ENCODE data around the gene PICK1.

The PICK1 gene

DNA sequence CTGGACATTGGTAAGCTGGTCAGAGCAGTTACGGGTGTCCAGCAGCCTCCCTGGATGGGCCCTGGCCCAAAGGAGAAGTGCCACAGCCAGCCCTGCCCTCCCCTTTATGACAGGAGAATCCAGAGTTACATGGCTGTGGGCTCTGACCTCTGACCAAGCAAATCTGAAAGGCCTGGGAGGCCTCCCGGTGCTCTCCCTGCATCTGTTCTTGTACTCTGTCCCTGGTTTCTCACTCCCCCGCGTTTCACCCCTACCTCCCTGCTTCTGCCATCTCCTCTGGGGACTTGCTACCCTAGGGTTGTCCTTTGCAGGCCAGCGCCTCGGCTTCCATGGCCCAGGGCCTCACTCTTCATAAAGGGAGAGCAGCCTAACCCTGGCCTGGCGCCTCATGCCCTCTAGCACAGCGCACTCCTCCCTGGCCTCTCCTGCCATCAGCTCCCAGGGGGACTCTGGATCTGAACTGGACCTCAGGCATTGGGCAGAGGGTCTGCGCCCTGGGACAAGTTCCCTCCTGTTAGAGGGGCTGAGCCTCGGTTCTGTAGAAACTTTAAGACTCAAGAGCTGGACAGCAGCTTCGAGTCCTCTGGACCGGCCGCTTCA is 10.7 kb downstream of the PICK1 start:
- DNase-seq = no peak
- no peaks in the 10 kb centered on the region for H3K79me2 ChIP-seq (ENCODE audit: control insufficient read depth, insufficient read depth, low read length)
- no peak overlapping the region for H3K27ac ChIP-seq (ENCODE audit: low read depth, low read length)
- no peak overlapping the region for H2BK120ac ChIP-seq (ENCODE audit: low read depth, low read length)
- H3K56ac ChIP-seq (ENCODE audit: low read length) = no peak overlapping the region
- H4K5ac ChIP-seq (ENCODE audit: low read length) = no peak overlapping the region
- no peak overlapping the region for H3K4me3 ChIP-seq (ENCODE audit: low read length)
- no peak overlapping the region for H3K4me2 ChIP-seq (ENCODE audit: low read length)
- no peak overlapping the region for H3K18ac ChIP-seq (ENCODE audit: low read length)
- no peak overlapping the region for H3K9ac ChIP-seq (ENCODE audit: low read length)
- no peak overlapping the region for H2AK5ac ChIP-seq (ENCODE audit: low read length)
- no peaks in the 10 kb centered on the region for H3K27me3 ChIP-seq (ENCODE audit: insufficient read depth, low read length, poor library complexity)
- no peaks in the 10 kb centered on the region for H3K79me1 ChIP-seq (ENCODE audit: low read length)
- no peak overlapping the region for H3K4ac ChIP-seq (ENCODE audit: low read depth, low read length)
- H3K23ac ChIP-seq (ENCODE audit: low read length) = no peak overlapping the region
- no peaks in the 10 kb centered on the region for H3K4me1 ChIP-seq (ENCODE audit: control insufficient read depth, low read depth, low read length)
- no peak overlapping the region for H2BK5ac ChIP-seq (ENCODE audit: low read length)
- no CpG with 5 or more reads among the region's 13 CpGs for WGBS (ENCODE audit: extremely low coverage, insufficient coverage, low lambda C conversion rate)
- peaks cover 3% of the 10 kb centered on the region for H3K36me3 ChIP-seq (ENCODE audit: control insufficient read depth, insufficient read depth, low read length)
- H2BK15ac ChIP-seq (replicated peaks; ENCODE audit: low read depth) = no peak overlapping the region
- H4K8ac ChIP-seq (ENCODE audit: low read depth, low read length) = no peak overlapping the region

DNA sequence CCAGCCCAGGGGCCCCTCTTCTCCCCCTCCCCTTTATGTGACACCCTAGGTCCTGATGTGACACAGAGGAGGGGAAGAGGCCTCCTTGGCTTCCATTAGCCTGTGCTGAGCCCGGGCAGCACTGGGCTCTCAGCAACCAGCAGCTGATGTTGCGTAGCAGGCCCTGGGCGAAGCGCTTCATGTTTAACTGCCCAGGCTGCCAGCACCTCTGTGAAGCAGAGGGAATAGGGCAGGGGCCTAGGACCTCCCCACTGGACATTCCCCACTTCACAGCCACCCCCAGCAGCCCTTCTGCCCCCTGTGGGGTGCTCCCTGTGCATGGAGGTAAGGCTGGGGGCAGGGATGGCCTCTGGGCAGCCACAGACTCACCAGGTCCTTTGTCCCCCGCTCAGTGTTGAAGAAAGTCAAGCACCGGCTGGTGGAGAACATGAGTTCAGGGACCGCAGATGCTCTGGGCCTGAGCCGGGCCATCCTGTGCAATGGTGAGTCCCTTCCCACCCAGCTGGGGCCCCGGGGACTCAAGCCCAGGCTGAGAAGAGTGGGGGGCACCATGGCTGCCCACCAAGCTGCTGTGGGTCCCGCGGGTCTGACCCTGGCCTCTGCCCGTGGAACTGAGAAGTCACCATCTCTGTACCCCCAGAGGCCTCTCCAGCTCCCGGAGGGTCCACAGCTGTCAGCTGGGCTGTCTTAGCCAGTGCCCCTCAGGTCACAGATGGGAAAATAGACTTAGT is 11.6 kb downstream of the PICK1 start:
- H4K8ac ChIP-seq (ENCODE audit: low read depth, low read length) = no peak overlapping the region
- H3K36me3 ChIP-seq (ENCODE audit: control insufficient read depth, insufficient read depth, low read length) = peaks cover 3% of the 10 kb centered on the region

DNA sequence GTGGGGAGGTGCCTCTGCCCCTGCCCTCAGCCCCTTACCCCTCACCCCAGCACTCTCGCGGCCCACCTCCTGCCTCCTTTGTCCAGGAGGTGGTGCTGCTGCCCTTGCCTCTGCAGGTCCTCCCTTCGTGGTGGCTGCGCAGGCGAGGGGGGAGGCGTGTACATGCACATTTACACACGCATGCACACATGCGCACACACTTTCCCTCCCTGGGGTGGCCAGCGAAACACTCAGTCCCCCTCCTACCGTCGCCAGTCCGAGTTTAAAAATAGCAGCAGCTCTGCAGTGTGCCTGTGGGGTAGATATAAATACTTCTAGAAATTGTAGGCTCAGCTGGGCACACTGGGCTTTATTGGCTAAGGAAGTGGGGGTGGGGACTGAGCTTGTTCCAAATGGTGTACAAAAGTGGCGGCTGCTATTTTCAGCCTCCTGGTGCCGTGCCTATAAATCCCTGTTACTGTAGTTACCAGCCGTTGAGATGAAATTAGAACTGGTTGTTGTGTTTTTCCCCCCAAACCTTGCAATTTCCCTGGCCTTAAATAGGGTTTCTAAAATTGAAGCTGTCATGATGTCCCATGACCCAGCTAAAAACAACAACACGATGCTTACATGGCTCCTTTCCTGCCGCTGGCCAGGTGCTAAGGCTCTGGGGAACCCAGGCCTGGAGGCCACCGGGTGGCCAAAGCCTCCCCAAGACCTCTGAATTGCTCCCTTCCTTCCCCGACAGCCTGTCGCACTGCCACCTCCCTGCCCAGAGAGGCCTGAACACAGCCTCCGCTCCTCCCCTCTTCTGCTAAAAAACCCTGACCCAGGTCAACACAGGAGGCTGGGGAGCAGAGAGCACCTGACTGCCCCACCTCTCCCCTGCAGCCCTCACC is 12.4 kb downstream of the PICK1 start:
- no peaks in the 10 kb centered on the region for H3K79me2 ChIP-seq (ENCODE audit: control insufficient read depth, insufficient read depth, low read length)
- H3K27ac ChIP-seq (ENCODE audit: low read depth, low read length) = no peak overlapping the region
- H3K4me1 ChIP-seq (ENCODE audit: control insufficient read depth, low read depth, low read length) = no peaks in the 10 kb centered on the region
- H4K8ac ChIP-seq (ENCODE audit: low read depth, low read length) = no peak overlapping the region
- no peak overlapping the region for H2BK5ac ChIP-seq (ENCODE audit: low read length)
- H3K4me3 ChIP-seq (ENCODE audit: low read length) = no peak overlapping the region
- H3K79me1 ChIP-seq (ENCODE audit: low read length) = no peaks in the 10 kb centered on the region
- WGBS (ENCODE audit: extremely low coverage, insufficient coverage, low lambda C conversion rate) = no CpG with 5 or more reads among the region's 21 CpGs
- peaks cover 3% of the 10 kb centered on the region for H3K36me3 ChIP-seq (ENCODE audit: control insufficient read depth, insufficient read depth, low read length)
- no peak for DNase-seq
- H3K9ac ChIP-seq (ENCODE audit: low read length) = no peak overlapping the region
- no peak overlapping the region for H3K23ac ChIP-seq (ENCODE audit: low read length)
- H3K4me2 ChIP-seq (ENCODE audit: low read length) = no peak overlapping the region
- H3K56ac ChIP-seq (ENCODE audit: low read length) = no peak overlapping the region
- no peaks in the 10 kb centered on the region for H3K27me3 ChIP-seq (ENCODE audit: insufficient read depth, low read length, poor library complexity)
- no peak overlapping the region for H4K5ac ChIP-seq (ENCODE audit: low read length)
- no peak overlapping the region for H2BK15ac ChIP-seq (replicated peaks; ENCODE audit: low read depth)
- H3K4ac ChIP-seq (ENCODE audit: low read depth, low read length) = no peak overlapping the region
- H2BK120ac ChIP-seq (ENCODE audit: low read depth, low read length) = no peak overlapping the region
- no peak overlapping the region for H2AK5ac ChIP-seq (ENCODE audit: low read length)
- H3K18ac ChIP-seq (ENCODE audit: low read length) = no peak overlapping the region

More for the DNA sequence above, 11.6 kb downstream of the PICK1 start:
- no peak overlapping the region for H2BK15ac ChIP-seq (replicated peaks; ENCODE audit: low read depth)
- no peak overlapping the region for H3K9ac ChIP-seq (ENCODE audit: low read length)
- H2AK5ac ChIP-seq (ENCODE audit: low read length) = no peak overlapping the region
- no peak overlapping the region for H2BK5ac ChIP-seq (ENCODE audit: low read length)
- no peak overlapping the region for H3K4ac ChIP-seq (ENCODE audit: low read depth, low read length)
- H3K27ac ChIP-seq (ENCODE audit: low read depth, low read length) = no peak overlapping the region
- WGBS (ENCODE audit: extremely low coverage, insufficient coverage, low lambda C conversion rate) = no CpG with 5 or more reads among the region's 13 CpGs
- H3K4me2 ChIP-seq (ENCODE audit: low read length) = no peak overlapping the region
- H3K56ac ChIP-seq (ENCODE audit: low read length) = no peak overlapping the region
- H3K23ac ChIP-seq (ENCODE audit: low read length) = no peak overlapping the region
- H4K5ac ChIP-seq (ENCODE audit: low read length) = no peak overlapping the region
- H3K18ac ChIP-seq (ENCODE audit: low read length) = no peak overlapping the region
- no peaks in the 10 kb centered on the region for H3K79me2 ChIP-seq (ENCODE audit: control insufficient read depth, insufficient read depth, low read length)
- H3K4me1 ChIP-seq (ENCODE audit: control insufficient read depth, low read depth, low read length) = no peaks in the 10 kb centered on the region
- no peaks in the 10 kb centered on the region for H3K27me3 ChIP-seq (ENCODE audit: insufficient read depth, low read length, poor library complexity)
- no peak for DNase-seq
- H2BK120ac ChIP-seq (ENCODE audit: low read depth, low read length) = no peak overlapping the region
- H3K4me3 ChIP-seq (ENCODE audit: low read length) = no peak overlapping the region
- H3K79me1 ChIP-seq (ENCODE audit: low read length) = no peaks in the 10 kb centered on the region

DNA sequence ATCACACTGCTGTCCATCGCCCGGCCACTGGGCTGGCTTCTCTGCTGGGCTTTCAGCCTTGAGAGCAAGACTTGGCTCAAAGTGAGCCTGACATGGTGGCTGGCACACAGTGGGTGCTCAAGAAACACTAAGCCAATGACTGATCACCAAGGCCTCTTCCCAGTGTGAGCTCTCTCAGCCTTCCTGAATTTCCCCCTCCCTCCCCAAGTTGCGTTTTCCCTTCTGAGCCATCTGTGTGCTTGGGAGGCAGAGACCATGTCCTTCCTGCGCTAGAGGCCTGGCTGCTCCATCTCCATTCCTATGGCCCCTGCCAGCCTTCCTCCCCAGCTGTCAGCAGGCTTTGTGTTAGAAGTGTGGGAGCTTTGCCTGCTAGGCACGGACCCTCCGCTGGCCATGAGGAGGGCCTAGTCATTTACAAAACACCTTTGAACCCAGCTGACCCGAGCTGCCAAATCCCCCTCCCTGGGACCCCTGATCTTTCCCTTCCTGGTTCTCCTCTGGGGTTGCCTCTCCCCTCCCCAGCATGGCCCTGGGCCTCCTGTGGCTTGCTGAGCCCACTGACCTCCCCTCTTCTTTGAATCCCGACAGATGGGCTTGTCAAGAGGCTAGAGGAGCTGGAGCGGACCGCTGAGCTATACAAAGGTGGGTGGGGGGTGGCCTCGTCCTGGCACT is 13.2 kb downstream of the PICK1 start:
- Histone ChIP-seq H3K36me3 (ENCODE audit: control insufficient read depth, insufficient read depth, low read length) (no peaks in the 10 kb centered on the region), H3K4me1 (ENCODE audit: control insufficient read depth, low read depth, low read length) (no peaks in the 10 kb centered on the region), H3K79me2 (ENCODE audit: control insufficient read depth, insufficient read depth, low read length) (no peaks in the 10 kb centered on the region), H4K8ac (ENCODE audit: low read depth, low read length) (no peak overlapping the region), H3K79me1 (ENCODE audit: low read length) (no peaks in the 10 kb centered on the region), H2BK5ac (ENCODE audit: low read length) (no peak overlapping the region), H3K4me2 (ENCODE audit: low read length) (no peak overlapping the region), H3K56ac (ENCODE audit: low read length) (no peak overlapping the region), H2BK120ac (ENCODE audit: low read depth, low read length) (no peak overlapping the region), H3K9ac (ENCODE audit: low read length) (no peak overlapping the region), H3K18ac (ENCODE audit: low read length) (no peak overlapping the region), H3K27ac (ENCODE audit: low read depth, low read length) (no peak overlapping the region), H3K23ac (ENCODE audit: low read length) (no peak overlapping the region), H3K4ac (ENCODE audit: low read depth, low read length) (no peak overlapping the region), H3K4me3 (ENCODE audit: low read length) (no peak overlapping the region), H3K27me3 (ENCODE audit: insufficient read depth, low read length, poor library complexity) (no peaks in the 10 kb centered on the region), H4K5ac (ENCODE audit: low read length) (no peak overlapping the region), H2BK15ac (replicated peaks; ENCODE audit: low read depth) (no peak overlapping the region), H2AK5ac (ENCODE audit: low read length) (no peak overlapping the region)
- no CpG with 5 or more reads among the region's 11 CpGs for WGBS (ENCODE audit: extremely low coverage, insufficient coverage, low lambda C conversion rate)
- no peak for DNase-seq

DNA sequence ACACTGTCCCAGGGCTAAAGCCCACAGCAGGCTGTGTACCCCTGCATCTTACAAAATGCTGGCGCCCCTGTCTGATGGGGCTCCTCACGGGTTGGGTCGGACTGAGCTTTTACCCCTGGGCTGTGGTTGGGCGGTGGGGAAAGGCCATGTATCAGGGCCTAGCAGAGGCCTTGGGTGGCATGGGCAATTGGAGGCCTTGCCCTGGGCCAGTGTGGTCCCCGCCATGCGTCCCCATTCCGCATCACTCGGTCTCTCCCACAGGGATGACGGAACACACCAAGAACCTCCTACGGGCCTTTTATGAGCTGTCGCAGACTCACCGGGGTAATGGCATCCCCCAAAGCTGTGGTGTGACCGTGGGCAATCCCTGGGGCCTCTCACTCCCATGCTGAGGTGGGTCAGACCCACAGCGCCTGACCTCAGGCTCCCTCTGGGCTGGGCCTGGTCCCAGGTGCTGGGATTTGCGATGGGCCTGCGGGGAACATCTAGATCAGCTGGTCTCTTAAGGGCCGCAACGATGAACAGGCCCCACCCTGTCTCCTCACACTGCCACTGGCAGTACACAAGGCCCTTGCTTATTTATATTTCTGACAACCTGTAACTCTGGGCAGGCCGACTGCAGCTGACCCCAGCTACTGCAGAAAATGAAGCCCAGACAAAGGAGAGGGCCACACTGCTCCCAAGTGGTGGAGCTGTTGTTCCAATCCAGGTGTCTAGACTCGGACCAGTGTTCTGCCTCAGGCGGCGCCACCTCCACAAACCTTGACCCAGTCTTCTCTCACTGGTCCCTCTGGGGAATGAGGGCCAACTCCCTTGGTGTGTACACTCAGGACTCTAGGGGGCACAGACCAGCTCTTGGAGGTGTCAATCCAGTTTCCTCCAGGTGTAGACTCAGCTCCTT is 14.5 kb downstream of the PICK1 start:
- Histone ChIP-seq H3K27me3 (ENCODE audit: insufficient read depth, low read length, poor library complexity) (no peaks in the 10 kb centered on the region), H3K36me3 (ENCODE audit: control insufficient read depth, insufficient read depth, low read length) (no peaks in the 10 kb centered on the region), H3K4me1 (ENCODE audit: control insufficient read depth, low read depth, low read length) (no peaks in the 10 kb centered on the region), H3K18ac (ENCODE audit: low read length) (no peak overlapping the region), H3K9ac (ENCODE audit: low read length) (no peak overlapping the region), H3K4ac (ENCODE audit: low read depth, low read length) (no peak overlapping the region), H2AK5ac (ENCODE audit: low read length) (no peak overlapping the region), H3K79me1 (ENCODE audit: low read length) (no peaks in the 10 kb centered on the region), H2BK5ac (ENCODE audit: low read length) (no peak overlapping the region), H4K5ac (ENCODE audit: low read length) (no peak overlapping the region), H2BK15ac (replicated peaks; ENCODE audit: low read depth) (no peak overlapping the region), H2BK120ac (ENCODE audit: low read depth, low read length) (no peak overlapping the region), H3K56ac (ENCODE audit: low read length) (no peak overlapping the region), H3K27ac (ENCODE audit: low read depth, low read length) (no peak overlapping the region), H3K4me3 (ENCODE audit: low read length) (no peak overlapping the region), H4K8ac (ENCODE audit: low read depth, low read length) (no peak overlapping the region), H3K79me2 (ENCODE audit: control insufficient read depth, insufficient read depth, low read length) (no peaks in the 10 kb centered on the region), H3K23ac (ENCODE audit: low read length) (no peak overlapping the region), H3K4me2 (ENCODE audit: low read length) (no peak overlapping the region)
- WGBS (ENCODE audit: extremely low coverage, insufficient coverage, low lambda C conversion rate) = no CpG with 5 or more reads among the region's 22 CpGs
- no peak for DNase-seq
